ENCODE results near the gene OSMR.

DNA sequence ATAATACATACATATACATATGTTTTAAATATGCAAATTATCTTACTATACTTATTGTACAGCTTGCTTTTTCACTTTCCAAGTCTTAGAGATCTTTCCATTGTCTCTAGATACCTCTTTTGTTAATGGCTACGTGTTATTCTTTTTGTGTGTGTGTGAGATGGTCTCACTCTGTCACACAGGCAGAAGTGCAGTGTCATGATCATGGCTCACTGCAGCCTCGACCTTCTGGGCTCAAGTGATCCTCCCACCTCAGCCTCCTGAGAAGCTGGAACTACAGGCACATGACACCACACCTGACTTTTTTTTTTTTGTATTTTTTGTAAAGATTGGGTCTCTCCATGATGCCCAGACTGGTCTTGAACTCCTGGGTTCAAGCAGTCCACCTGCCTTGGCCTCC, 2.8 kb downstream of the OSMR start:
- no peak for TF ChIP-seq EZH2 (IDR thresholded peaks at IDR 0.05; ENCODE audit: borderline replicate concordance, low read depth, low read length, poor library complexity, severe bottlenecking)
- TF ChIP-seq, protein P1, sequence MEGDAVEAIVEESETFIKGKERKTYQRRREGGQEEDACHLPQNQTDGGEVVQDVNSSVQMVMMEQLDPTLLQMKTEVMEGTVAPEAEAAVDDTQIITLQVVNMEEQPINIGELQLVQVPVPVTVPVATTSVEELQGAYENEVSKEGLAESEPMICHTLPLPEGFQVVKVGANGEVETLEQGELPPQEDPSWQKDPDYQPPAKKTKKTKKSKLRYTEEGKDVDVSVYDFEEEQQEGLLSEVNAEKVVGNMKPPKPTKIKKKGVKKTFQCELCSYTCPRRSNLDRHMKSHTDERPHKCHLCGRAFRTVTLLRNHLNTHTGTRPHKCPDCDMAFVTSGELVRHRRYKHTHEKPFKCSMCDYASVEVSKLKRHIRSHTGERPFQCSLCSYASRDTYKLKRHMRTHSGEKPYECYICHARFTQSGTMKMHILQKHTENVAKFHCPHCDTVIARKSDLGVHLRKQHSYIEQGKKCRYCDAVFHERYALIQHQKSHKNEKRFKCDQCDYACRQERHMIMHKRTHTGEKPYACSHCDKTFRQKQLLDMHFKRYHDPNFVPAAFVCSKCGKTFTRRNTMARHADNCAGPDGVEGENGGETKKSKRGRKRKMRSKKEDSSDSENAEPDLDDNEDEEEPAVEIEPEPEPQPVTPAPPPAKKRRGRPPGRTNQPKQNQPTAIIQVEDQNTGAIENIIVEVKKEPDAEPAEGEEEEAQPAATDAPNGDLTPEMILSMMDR (conservative IDR thresholded peaks at IDR 0.05; ENCODE audit: low read depth, low read length), result no peak

All from A673 (cell line).